Gastroesophageal sphincter (tissue), 4 donors: ENCODE measurements around the gene CXCL5. TPM values are rescaled to one million over a fixed set of nuclear protein-coding genes. Genes with fewer than 3 reads are reported as not detected.
"Not testable (repeated sequence)": the region's sequence is repeated elsewhere in the genome, so short reads cannot be mapped to it uniquely, and the experiment has no call there.

Experiments used
- ATAC-seq: fragments of 150-250 bp; one replicate; pipeline ENCODE4 v1.9.1; 2016; ENCODE audit warnings: mild to moderate bottlenecking, moderate library complexity
- H3K27ac ChIP-seq, 4 donors: fragments of 200-600 bp; sonication (generic) in 3 of 4; 1 replicate in 3 of 4; 2 replicates in 1 of 4; pipeline ENCODE4 v1.5.1; 2016 to 2019
- H3K27me3 ChIP-seq: fragments of 200-600 bp; sonication (generic); one replicate; pipeline ENCODE4 v1.5.1; 2019
- H3K36me3 ChIP-seq, 2 donors: fragments of 200-600 bp; sonication (generic); one replicate each; pipeline ENCODE4 v1.5.1; 2019; ENCODE audit warnings: control low read depth in 1 of 2
- H3K4me1 ChIP-seq, 3 donors: fragments of 200-600 bp; sonication (generic); 1 replicate in 2 of 3; 2 replicates in 1 of 3; pipeline ENCODE4 v1.5.1; 2016 to 2019; ENCODE audit warnings: control low read depth in 2 of 3
- H3K4me3 ChIP-seq, 2 donors: fragments of 200-600 bp; sonication (generic); one replicate each; pipeline ENCODE4 v1.5.1; 2019; ENCODE audit warnings: mild to moderate bottlenecking in 1 of 2, moderate library complexity in 1 of 2
- H3K9me3 ChIP-seq, 3 donors: fragments of 200-600 bp; sonication (generic); one replicate each; pipeline ENCODE4 v1.5.1; 2017 to 2019; ENCODE audit warnings: control low read depth in 2 of 3
- CTCF ChIP-seq, 4 experiments: fragments of 200-600 bp in 2 of 4; fragments of 450-650 bp in 2 of 4; sonication (generic) in 1 of 4; IDR thresholded peaks; one replicate each; pipeline ENCODE4 v1.5.1; 2017 to 2019; ENCODE audit warnings: antibody characterized with exemption in 4 of 4, mild to moderate bottlenecking in 2 of 4, moderate library complexity in 2 of 4
- EP300 ChIP-seq: sonication (generic); formaldehyde crosslinking; IDR thresholded peaks from one replicate; pipeline ENCODE4 v1.6.1; 2017; ENCODE audit warnings: antibody characterized with exemption, mild to moderate bottlenecking
- POLR2A ChIP-seq, 2 donors: fragments of 450-650 bp; IDR thresholded peaks; one replicate each; pipeline ENCODE4 v1.6.1; 2017; ENCODE audit warnings: antibody characterized with exemption in 2 of 2, mild to moderate bottlenecking in 2 of 2, moderate library complexity in 1 of 2
- POLR2AphosphoS5 ChIP-seq: sonication (generic); formaldehyde crosslinking; IDR thresholded peaks from one replicate; pipeline ENCODE4 v1.6.1; 2017; ENCODE audit warnings: antibody characterized with exemption
- WGBS, 2 donors: methylation state at CpG; one replicate each; pipeline ENCODE4 v1.1.5; 2018; ENCODE audit warnings: low coverage in 1 of 2; 5-methylcytosine and 5-hydroxymethylcytosine counted together
- total RNA-seq, 4 donors: library from RNA; depleted of rRNA; stranded (reverse); fragments of >200 nt; gene quantifications; one replicate each; pipeline ENCODE4 v1.1.0, GENCODE V29; 2016

CXCL5 gene
- total RNA-seq, 4 donors from 2014 or later = 0.19 to 1.3 (median 0.42) TPM; not detected in 1

DNA sequence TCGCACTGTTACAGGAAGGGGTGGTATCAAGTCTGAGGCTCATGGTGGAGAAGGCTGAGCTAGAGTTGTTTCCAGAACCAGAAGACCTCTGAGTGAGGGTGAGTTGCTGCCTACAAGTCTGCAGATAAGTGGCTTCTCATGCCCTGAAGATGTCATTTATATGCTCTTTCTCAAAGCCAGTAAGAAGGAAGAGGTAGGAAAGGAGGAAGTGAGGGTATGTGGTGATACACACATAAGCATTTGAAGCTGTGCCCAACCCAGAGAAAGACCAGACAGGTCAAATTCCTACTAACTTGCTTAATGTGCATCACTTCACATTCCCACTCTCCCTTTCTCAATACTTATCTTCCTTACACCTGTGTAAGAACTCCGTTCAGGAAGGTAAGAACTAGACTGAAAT is 10.4 kb downstream of the CXCL5 start, which contains the start of gene PPBP:
Gene PPBP, minus strand, starts transcription at position 130 of the 400 bp plus-strand sequence. Its CDS starts 87 bp downstream, at position 43.
- H3K4me3 ChIP-seq = no peak within 1 kb of the TSS
- no peaks in the 10 kb centered on the region for H3K9me3 ChIP-seq
- H3K36me3 ChIP-seq = no peaks in the 10 kb centered on the region
- no peaks in the 10 kb centered on the region for H3K4me1 ChIP-seq
- TF ChIP-seq POLR2AphosphoS5 = no peak
- TF ChIP-seq CTCF (IDR thresholded peaks at IDR 0.05) = no peak
- TF ChIP-seq POLR2A (IDR thresholded peaks at IDR 0.05) = no peak
- TF ChIP-seq EP300 = no peak
- WGBS, 2 donors = 80 to 92% methylated on average over 1 of the region's 2 CpGs
- H3K27me3 ChIP-seq = peaks cover under 1% of the 10 kb centered on the region
- no peak for ATAC-seq
- no peak within 1 kb of the TSS for H3K27ac ChIP-seq

DNA sequence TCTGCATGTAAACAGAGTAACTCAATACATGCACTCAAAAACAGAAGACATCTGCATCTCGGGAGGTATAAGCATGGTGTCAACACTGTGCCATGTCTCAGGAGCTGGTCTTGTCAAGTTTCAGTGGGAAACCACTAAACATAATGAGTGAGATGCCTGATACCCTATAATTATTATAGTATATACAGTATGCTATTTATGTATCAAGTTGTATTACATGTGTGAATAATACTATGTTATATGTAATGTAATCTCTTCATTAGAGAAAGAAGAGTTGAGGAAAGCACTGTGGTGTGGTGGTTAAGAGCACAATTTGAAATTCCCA is 13.0 kb downstream of the CXCL5 start:
- H3K9me3 ChIP-seq = no peaks in the 10 kb centered on the region
- TF ChIP-seq EP300 (no peak), POLR2AphosphoS5 (no peak)
- no peak overlapping the region for H3K27ac ChIP-seq
- H3K4me1 ChIP-seq = peaks cover 0 to 6% (median 0%) of the 10 kb centered on the region in 3 donors
- 33 to 43% methylated on average over 1 of the region's 1 CpG for WGBS, 2 donors
- ATAC-seq = no peak
- no peaks in the 10 kb centered on the region for H3K36me3 ChIP-seq
- no peak overlapping the region for H3K4me3 ChIP-seq
- peaks cover 14% of the 10 kb centered on the region for H3K27me3 ChIP-seq

- Histone ChIP-seq H3K27me3 (peaks cover 14% of the 10 kb centered on the region), H3K9me3 (no peaks in the 10 kb centered on the region), H3K27ac (no peak overlapping the region), H3K36me3 (no peaks in the 10 kb centered on the region), H3K4me1 (peaks cover 0 to 6% (median 0%) of the 10 kb centered on the region in 3 donors), H3K4me3 (no peak overlapping the region)
- WGBS, 2 donors = 77 to 81% methylated on average over 3 to 4 of the region's 4 CpGs
- ATAC-seq = no peak
- TF ChIP-seq CTCF (IDR thresholded peaks at IDR 0.05) = no peak
- no peak for TF ChIP-seq POLR2AphosphoS5
- TF ChIP-seq EP300 = no peak
- no peak for TF ChIP-seq POLR2A (IDR thresholded peaks at IDR 0.05)
These were observed 13.5 kb downstream of the CXCL5 start for GRCh38 chr4:73984736-73985527.

DNA sequence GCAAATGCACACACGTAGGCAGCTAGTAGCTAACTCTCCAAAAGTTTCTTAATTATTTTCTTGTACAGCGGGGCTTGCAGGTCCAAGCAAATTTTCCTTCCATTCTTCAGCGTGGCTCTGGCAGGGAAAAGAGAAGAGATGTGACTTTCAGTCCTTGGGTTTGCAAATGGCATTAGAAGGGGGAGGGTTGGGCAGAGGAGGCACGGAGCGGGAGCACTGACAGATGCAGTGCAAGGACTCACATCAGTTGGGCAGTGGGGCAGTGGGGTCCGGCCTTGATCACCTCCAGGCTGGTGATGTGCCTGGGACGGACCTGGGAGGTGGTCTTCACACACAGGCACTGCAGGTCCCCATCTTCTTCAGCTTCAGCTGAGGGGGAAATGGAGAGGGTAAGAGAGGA is 17.3 kb downstream of the CXCL5 start:
- 65 to 81% methylated on average over 4 to 6 of the region's 7 CpGs for WGBS, 2 donors

GRCh38 chr4:73979407-73979957 is 19.0 kb downstream of the CXCL5 start:
- TF ChIP-seq CTCF (IDR thresholded peaks at IDR 0.05) (no peak), EP300 (no peak), POLR2AphosphoS5 (no peak), POLR2A (IDR thresholded peaks at IDR 0.05) (no peak)
- H3K4me1 ChIP-seq = peaks cover 0 to 6% (median 0%) of the 10 kb centered on the region in 3 donors
- no peak overlapping the region for H3K27ac ChIP-seq
- peaks cover 14% of the 10 kb centered on the region for H3K27me3 ChIP-seq
- no peaks in the 10 kb centered on the region for H3K36me3 ChIP-seq
- H3K9me3 ChIP-seq = peaks cover 0 to 11% (median 0%) of the 10 kb centered on the region in 3 donors
- no peak overlapping the region for H3K4me3 ChIP-seq
- no peak for ATAC-seq
- 86 to 88% methylated on average over 3 of the region's 3 CpGs for WGBS, 2 donors

More for the DNA sequence above, 17.3 kb downstream of the CXCL5 start:
- H3K4me3 ChIP-seq, H3K36me3 ChIP-seq, H3K9me3 ChIP-seq, H3K27ac ChIP-seq, H3K4me1 ChIP-seq: not testable (repeated sequence)
- ATAC-seq = peak; percentile 28
- peaks cover 14% of the 10 kb centered on the region for H3K27me3 ChIP-seq

GRCh38 chr4:73978886-73979285 is 19.6 kb downstream of the CXCL5 start:
- Histone ChIP-seq H3K4me3 (no peak overlapping the region), H3K36me3 (no peaks in the 10 kb centered on the region), H3K27ac (no peak overlapping the region), H3K4me1 (peaks cover 0 to 6% (median 0%) of the 10 kb centered on the region in 3 donors), H3K9me3 (peaks cover 0 to 12% (median 0%) of the 10 kb centered on the region in 3 donors), H3K27me3 (peaks cover 14% of the 10 kb centered on the region)
- no peak for ATAC-seq
- TF ChIP-seq CTCF (IDR thresholded peaks at IDR 0.05) = no peak
